ENCODE results near the gene LTBR.
A peak's percentile ranks its signal among the peaks of the same experiment; 100 is the strongest.

LTBR gene

DNA sequence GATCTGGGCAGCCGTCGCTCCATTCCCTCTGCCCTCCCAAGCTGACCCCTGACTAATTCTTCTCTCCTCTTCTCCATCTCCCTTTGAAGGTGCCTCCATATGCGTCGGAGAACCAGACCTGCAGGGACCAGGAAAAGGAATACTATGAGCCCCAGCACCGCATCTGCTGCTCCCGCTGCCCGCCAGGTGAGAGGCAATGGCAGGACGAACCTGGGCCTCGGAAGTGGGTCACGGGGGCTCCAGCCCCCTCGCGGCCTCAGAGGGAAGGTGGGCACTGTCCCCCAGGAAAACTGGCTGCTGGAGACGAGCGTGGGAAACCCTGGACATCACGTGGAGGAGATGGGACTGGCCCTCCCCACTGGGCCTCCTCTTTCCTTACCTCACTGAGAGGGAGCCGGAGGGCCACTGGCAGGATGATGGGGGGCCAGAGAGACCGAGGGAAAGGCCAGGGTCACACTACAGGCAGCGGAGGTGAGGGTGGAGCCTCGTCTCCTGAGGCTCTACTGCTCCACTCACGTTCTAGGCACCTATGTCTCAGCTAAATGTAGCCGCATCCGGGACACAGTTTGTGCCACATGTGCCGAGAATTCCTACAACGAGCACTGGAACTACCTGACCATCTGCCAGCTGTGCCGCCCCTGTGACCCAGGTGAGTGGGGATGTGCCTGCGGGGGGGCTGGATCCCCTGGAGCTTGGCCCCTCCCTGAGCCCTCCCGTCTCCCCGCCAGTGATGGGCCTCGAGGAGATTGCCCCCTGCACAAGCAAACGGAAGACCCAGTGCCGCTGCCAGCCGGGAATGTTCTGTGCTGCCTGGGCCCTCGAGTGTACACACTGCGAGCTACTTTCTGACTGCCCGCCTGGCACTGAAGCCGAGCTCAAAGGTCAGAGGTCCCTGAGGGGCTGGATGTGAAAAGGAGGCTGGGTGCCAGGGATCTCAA, 806 bp downstream of the LTBR start:
- DNase-seq = no peak

DNA sequence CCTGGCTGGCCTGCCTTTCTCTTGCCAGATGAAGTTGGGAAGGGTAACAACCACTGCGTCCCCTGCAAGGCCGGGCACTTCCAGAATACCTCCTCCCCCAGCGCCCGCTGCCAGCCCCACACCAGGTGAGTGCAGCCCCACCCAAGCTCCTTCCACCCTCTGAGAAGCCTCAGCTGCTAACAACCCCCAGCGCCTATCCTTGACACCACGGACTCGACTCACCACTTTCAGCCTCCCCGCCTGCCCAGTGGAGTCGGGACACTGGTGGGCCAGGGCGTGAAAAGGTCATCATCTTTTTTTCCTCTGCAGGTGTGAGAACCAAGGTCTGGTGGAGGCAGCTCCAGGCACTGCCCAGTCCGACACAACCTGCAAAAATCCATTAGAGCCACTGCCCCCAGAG, 2.1 kb downstream of the LTBR start:
- DNase-seq = no peak

GRCh38 chr12:6386491-6386890, 2.5 kb downstream of the LTBR start:
- DNase-seq = no peak

DNA sequence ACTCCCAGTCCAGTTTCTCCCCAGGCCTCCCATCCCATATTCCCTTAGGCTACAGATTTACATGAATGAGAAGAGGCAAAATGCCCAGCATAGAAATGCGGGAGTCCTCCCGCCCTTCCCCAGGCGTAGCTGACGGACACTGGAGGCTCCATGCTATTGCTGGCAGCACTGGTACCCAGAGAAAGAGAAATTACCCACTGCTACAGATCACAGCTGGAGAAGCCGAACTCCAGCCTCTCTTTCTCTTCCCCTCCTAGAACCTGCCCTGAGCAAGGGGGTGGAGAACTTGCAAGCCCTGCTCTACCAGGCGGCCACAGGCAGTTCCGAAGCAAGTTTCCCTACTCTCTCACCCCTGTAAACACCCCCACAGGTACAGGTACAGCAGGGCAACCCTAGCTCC, 3.6 kb downstream of the LTBR start:
- DNase-seq = no peak

DNA sequence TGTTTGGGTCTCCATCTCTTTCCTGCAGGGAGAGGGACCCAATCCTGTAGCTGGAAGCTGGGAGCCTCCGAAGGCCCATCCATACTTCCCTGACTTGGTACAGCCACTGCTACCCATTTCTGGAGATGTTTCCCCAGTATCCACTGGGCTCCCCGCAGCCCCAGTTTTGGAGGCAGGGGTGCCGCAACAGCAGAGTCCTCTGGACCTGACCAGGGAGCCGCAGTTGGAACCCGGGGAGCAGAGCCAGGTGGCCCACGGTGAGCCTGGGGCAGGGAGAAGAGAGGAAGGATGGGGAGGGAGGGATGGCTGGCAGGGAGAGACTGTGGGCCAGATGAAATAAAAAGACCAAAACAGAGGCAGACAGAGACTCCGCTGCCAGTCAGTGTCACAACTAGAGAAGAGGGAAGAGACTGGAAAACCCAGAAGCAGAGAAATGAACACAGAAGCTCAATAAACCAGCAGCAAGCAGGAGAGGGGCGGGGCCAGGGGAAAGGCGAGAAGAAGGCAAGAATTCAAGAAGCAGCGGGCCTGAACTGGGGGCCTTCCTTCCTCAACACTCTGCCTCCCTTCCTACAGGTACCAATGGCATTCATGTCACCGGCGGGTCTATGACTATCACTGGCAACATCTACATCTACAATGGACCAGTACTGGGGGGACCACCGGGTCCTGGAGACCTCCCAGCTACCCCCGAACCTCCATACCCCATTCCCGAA, 6.3 kb downstream of the LTBR start:
- DNase-seq = no peak

- no peak for DNase-seq
These were observed 7.1 kb downstream of the LTBR start for GRCh38 chr12:6391013-6391412.

GRCh38 chr12:6392504-6392903, 8.5 kb downstream of the LTBR start:
- no peak for DNase-seq

DNA sequence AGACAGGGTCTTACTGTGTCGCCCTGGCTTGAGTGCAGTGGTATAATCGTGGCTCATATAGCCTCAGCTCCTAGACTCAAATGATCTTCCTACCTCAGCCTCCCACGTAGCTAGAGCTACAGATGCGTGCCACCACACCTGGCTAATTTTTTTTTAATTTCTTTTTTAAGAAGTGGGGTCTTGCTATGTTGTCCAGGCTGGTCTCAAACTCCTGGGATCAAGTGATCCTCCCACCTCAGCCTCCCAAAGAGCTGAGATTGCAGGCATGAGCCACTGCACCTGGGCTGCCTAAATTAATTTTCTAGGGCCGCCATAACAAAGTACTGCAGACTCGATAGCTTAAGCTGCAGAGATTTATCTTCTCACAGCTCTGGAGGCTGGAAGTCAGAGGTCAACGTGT, 9.1 kb downstream of the LTBR start:
- DNase-seq = no peak

DNA sequence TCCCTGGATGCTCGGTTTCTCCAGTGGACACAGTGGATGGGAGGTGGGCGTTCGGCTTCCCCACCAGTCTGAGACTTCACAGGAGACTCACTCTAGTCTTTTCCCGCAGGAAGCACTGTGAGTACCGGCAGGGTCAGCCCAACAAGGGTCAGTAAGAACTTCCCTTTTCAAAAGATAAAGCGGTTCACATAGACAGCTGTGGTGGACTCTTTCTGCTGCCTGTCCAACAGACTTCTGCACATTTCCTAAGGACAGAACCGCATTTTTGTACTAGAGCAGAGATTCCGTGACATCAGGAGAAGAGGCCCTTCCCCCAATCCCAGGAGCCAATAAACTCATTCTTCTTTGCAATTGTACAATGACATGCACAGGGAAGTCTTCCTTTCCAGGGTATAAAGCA, 10.4 kb downstream of the LTBR start:
- no peak for DNase-seq

DNA sequence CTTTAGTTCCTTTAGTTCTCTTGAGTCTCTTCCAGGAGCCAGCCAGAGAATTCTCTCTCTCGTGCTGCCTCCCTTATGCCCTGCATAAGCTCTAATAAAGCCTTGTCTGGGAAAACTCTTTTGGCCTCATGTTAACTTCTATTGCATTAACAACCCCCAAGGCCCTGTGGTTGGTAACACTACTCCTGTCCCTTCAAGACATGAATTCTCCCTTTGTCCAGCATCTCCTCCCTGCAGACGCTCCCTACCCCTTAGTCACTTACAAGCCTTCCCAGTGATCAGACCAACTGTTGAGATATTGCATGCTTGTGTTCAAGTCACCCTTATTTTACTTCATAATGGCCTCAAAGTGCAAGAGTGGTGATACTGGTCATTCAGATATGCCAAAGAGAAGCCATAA, 12.1 kb downstream of the LTBR start:
- no peak for DNase-seq

DNA sequence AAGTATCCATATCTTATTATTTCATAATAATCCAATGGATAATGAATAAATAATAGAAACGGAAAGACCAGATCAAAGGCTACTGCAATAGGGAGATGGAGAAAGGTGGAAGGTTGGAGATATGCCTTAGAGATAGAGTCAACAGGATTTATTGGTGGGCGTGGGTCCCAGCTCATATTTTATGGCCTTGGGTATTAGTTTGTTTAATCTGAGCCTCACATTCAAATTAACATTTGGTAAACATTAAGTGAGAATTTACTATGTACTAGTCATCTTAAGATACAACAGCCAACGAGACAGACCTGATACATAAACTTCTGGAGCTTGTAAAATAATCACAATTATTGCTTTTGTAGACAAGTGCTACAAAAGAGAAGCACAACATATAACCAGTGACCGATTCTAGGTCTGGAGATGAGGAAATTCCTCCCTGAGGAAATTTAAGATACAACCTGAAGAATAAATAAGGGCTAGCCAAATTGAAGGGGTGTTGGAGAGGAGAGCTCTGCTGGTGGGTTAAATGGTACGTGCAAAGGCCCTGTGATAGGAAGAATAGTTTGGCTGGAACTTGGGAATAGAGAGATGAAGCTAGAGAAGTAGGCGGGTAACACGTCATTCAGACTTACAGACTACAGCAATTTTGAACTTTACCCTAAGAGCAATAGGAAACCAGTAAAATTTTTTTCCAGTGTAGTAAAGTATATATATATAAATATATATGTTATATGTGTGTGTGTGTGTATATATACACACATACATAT, 16.1 kb downstream of the LTBR start:
- DNase-seq = no peak

DNA sequence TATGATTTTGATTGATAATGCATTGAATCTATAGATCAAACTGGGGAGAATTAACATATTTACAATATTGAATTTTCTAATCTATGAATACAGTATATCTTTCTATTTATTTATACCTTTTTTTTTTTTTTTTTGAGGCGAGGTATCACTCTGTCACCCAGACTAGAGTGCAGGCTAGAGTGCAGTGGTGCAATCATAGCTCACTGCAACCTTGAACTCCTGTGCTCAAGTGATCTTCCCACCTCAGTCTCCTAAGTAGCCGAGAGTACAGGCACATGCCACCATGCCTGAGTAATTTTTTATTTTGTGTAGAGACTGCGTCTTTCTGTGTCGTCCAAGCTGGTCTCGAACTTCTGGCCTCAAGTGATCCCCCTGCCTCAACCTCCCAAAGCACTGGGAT, 20.4 kb downstream of the LTBR start:
- no peak for DNase-seq

DNA sequence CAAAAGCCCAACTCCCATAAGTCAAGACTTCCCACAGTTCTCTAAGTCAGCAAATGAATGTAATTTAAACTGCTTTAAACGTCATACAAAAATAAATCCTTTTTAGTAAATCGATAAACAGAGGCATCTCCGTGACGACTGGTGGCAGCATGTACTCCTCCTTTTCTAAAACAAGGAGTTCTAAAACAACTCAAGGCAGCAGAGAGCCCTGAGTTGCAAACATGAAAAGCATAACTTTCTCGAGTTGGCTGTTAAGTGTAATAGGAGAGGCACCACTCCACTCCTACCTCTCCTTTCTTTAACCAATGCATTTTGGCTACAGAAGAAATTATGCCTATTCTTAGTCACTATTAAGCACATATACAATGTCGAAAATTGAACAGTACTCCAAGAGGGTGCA, 22.0 kb downstream of the LTBR start:
- DNase-seq = no peak

DNA sequence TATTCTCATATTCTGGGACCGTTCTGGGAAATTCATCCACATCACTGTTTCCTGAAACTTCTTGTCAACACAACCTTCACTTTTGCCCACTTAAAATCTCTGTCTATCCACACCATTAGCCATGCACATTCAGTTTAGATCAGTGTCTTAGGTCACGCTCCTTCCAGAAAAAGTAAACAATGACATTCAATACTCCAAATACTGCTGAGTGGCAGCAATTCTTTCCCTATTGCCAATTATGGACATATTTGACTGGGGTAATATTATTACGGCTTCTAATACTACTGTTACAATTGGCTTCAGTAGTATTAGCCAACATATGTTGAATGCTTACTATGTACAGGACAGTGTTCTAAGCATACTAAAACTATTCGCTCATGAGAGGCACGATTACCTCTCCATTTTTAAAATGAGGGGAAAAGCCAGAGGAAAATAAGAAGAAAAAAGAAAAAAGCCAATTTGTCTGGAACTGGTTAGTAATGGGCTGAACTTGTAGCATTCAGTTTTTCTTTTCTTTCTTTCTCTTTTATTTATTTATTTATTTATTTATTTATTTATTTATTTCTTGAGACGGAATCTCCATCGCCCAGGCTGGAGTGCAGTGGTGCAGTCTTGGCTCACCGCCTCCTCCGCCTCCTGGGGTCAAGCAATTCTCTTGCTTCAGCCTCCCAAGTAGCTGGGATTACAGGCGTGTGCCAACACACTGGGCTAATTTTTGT, 23.4 kb downstream of the LTBR start:
- DNase-seq = no peak

DNA sequence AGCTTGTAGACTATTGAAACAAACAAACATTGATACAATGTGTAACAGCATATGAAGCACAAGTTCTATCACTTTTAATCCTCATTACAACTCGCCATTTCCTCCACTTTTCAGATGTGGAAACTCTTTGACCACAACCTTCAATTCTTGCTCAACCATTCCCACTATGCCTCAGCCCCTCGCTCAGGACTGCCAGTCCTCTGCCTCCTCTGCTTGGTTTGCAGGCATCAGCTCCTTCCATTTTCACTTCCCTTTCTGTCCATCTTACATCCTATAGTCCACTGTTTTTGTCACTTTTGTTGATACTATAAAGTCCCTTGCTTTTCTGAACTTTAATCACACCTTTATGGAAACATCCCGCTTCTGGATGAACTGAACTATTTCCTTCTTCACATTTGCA, 32.6 kb downstream of the LTBR start:
- no peak for DNase-seq

DNA sequence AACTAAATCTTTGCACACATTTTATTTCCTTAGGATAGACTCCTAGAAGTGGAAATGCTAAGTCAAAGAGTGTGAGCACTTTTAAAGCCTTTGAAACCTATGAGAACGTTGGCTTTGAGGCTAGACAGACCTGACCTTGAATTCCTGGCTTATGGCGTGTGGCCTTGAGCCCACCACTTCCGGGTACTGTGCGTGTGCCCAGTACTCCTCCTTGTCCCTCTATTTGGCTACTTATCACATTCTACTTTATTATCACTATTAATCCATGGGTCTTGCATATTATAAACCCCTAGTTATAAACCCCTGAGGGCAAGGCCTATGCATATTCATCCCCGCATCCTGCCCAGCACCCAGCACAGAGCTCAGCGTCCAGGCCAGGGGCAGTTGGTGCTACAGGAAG, 34.8 kb downstream of the LTBR start:
- DNase-seq = no peak

- no peak for DNase-seq
These were observed 36.4 kb downstream of the LTBR start for GRCh38 chr12:6420364-6420763.

- DNase-seq = peak; percentile 62
These were observed 39.5 kb downstream of the LTBR start for GRCh38 chr12:6423267-6424007.

DNA sequence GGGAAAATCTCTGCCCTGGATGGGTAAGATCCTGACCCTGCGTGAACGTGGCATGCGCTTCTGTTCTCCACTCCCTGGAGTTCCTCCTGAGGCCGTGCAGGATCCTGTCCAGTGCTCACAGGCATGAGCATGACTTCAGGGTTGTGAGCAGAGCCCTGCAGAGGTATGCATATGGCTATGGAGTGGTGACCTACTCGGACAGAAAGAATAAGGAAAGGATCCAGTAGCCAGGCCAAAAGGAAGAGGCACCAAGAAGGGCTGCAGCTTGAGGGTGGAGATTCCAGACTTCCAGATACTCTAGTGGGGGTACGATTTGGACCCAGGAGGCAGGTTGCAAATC, 40.0 kb downstream of the LTBR start:
- no peak for DNase-seq

DNA sequence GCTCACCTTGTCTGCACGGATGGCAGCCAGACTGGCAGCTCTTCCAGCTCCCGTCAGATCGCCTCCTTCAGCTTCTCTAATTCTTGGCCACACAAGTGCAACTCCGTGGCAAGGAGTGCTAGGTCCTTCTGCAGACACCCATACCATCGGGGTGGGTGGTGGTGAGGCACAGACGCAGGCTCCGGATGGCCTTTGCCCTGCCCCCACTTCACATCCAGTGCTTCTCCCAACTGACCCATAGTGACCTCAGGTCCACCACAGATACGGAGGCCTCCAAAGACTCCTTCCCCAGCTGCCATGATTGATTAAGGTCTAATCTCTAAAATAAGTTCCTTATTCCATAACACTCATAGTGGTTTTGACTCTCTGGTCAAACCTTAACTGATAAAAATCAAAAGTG, 40.9 kb downstream of the LTBR start:
- no peak for DNase-seq

DNA sequence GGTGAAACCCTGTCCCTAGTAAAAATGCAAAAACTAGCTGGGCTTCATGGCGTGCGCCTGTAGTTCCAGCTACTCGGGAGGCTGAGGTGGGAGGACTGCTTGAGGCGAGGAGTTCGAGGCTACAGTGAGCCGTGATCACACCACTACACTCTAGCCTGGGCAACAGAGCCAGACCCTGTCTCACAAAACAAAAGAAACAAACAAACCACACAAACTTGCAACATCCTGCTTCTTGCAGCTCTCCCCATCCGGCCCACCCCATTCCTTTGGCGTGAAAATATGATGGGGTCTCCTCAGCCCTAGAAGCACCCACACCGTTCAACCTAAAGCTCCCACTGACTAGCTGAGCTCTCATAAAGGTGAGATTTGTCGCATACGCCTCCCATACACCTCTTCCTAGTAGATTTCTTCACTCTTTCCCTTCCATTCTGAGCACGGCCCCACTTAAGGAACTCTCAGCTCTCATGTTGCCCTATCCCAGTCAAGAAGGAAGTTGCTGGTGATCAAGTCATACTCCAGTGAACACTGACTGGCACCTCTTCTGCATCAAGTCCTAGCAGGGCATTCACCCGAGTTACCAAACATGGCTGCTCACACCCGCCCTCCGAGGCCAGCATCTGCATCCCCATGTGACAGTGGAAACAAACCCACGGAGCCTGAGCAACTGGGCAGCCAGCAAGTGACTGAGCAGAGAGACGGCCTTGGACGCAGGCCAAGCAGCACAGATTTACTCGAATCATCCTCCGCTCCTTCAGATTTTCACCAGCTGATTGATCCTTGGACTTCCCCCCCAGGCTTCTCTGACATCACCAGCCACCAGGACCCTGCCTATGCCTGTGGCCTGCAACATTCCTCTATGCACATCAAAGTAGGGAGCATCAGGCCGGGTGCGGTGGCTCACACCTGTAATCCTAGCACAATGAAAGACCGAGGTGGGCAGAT, 41.9 kb downstream of the LTBR start:
- DNase-seq = no peak
